Measurements from ENCODE around the gene DDX31.

Gene DDX31

DNA sequence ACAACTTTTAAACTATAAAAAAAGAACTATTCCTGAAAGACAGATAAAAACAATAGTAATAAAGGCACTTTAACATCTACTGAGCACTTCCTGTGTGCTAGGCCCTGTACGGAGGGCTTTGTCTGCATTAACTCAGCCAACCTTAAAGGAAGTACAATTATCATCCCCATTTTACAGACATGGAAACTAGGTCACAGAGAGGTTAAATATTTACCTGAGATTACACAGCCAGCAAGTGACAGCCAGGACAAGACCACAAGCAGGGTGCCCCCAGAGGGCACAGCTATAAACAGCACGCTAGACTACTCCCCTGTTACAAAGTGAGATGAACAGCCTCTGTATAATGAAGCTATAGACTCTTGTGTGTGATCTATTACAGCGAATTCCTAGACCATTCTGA, 25.5 kb downstream of the DDX31 start:
- Histone ChIP-seq H3K27me3 (no peaks in the 10 kb centered on the region), H3K36me3 (peaks cover 6% of the 10 kb centered on the region), H3K4me3 (ENCODE audit: low read depth in 1 of 2, low read length in 1 of 2) (no peak overlapping the region), H3K27ac (no peak overlapping the region), H3K9me3 (no peaks in the 10 kb centered on the region), H3K4me1 (ENCODE audit: control insufficient read depth in 1 of 2, insufficient read depth in 1 of 2, low read depth in 1 of 2, low read length in 1 of 2) (no peaks in the 10 kb centered on the region)
- TF ChIP-seq, protein P1, sequence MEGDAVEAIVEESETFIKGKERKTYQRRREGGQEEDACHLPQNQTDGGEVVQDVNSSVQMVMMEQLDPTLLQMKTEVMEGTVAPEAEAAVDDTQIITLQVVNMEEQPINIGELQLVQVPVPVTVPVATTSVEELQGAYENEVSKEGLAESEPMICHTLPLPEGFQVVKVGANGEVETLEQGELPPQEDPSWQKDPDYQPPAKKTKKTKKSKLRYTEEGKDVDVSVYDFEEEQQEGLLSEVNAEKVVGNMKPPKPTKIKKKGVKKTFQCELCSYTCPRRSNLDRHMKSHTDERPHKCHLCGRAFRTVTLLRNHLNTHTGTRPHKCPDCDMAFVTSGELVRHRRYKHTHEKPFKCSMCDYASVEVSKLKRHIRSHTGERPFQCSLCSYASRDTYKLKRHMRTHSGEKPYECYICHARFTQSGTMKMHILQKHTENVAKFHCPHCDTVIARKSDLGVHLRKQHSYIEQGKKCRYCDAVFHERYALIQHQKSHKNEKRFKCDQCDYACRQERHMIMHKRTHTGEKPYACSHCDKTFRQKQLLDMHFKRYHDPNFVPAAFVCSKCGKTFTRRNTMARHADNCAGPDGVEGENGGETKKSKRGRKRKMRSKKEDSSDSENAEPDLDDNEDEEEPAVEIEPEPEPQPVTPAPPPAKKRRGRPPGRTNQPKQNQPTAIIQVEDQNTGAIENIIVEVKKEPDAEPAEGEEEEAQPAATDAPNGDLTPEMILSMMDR (IDR thresholded peaks at IDR 0.05): no peak

DNA sequence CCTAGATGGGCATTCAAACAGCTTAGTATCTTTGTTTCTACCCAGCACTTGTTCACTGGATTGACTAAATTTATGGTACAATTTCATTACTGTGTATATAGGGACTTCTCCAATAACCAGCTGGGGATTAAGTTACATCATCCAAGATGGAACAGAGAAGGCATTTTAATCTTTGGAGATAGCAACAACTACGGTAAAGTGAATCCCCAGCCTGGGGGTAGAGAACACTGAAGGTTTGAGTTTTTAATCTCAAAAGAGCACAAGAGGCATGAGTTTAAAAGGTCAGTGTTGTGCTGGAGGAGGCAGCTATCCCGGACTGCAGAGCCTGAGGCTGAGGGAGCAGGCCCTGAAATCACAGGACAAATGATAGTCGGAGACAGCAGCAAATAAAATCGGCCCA, 28.6 kb downstream of the DDX31 start:
- H3K27ac ChIP-seq: no peak overlapping the region
- no peak overlapping the region for H3K4me3 ChIP-seq (ENCODE audit: low read depth in 1 of 2, low read length in 1 of 2)
- no peaks in the 10 kb centered on the region for H3K9me3 ChIP-seq
- H3K4me1 ChIP-seq (ENCODE audit: control insufficient read depth in 1 of 2, insufficient read depth in 1 of 2, low read depth in 1 of 2, low read length in 1 of 2): no peaks in the 10 kb centered on the region
- no peaks in the 10 kb centered on the region for H3K27me3 ChIP-seq
- TF ChIP-seq, protein P1 (IDR thresholded peaks at IDR 0.05): no peak
- H3K36me3 ChIP-seq: no peaks in the 10 kb centered on the region

DNA sequence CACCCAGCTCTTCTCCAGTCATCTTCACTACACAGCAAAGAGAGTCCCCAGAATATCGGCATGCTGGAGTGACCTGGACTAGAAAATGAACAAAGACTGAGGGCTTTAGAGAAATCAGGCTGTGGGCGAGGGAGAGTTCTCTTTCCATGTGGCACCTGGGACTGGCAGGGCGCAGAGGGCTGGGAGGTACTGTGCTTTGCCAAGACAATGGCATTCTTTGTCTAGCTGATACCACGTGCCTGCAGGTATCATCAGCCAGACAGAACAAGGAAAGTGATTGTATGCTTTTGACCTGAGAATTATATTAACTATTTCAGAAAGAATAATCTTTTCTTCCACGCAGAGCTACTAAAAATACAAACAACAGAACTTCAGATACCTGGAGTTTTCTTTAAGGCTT, 30.5 kb downstream of the DDX31 start:
- no peak overlapping the region for H3K4me3 ChIP-seq (ENCODE audit: low read depth in 1 of 2, low read length in 1 of 2)
- no peaks in the 10 kb centered on the region for H3K36me3 ChIP-seq
- no peaks in the 10 kb centered on the region for H3K4me1 ChIP-seq (ENCODE audit: control insufficient read depth in 1 of 2, insufficient read depth in 1 of 2, low read depth in 1 of 2, low read length in 1 of 2)
- H3K27me3 ChIP-seq: no peaks in the 10 kb centered on the region
- TF ChIP-seq, protein P1 (IDR thresholded peaks at IDR 0.05): no peak
- no peak overlapping the region for H3K27ac ChIP-seq
- no peaks in the 10 kb centered on the region for H3K9me3 ChIP-seq

GRCh38 chr9:132638240-132638639, 31.5 kb downstream of the DDX31 start:
- H3K36me3 ChIP-seq: no peaks in the 10 kb centered on the region

DNA sequence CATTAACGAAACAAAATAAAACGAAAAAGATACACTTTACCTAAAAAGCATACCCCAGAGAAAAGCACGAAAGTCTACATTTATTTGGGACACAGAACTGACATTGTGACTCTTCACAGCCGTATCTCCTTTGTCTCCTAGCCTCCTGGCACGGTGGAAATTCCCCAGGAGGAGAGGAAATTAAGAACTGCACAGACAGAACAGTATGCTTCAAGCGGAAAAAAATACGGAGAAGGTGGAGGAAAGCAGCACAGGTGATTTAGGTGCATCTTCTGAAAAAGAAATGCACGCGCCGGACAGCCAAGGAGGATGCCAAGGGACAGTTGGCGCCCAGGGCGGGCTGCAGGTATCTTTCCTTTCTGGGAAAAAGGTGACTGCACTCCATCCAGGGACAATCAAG, 32.0 kb downstream of the DDX31 start:
- H3K27ac ChIP-seq: no peak overlapping the region
- TF ChIP-seq, protein P1 (IDR thresholded peaks at IDR 0.05): no peak
- no peaks in the 10 kb centered on the region for H3K27me3 ChIP-seq
- no peaks in the 10 kb centered on the region for H3K36me3 ChIP-seq
- no peak overlapping the region for H3K4me3 ChIP-seq (ENCODE audit: low read depth in 1 of 2, low read length in 1 of 2)
- no peaks in the 10 kb centered on the region for H3K4me1 ChIP-seq (ENCODE audit: control insufficient read depth in 1 of 2, insufficient read depth in 1 of 2, low read depth in 1 of 2, low read length in 1 of 2)
- no peaks in the 10 kb centered on the region for H3K9me3 ChIP-seq

More at GRCh38 chr9:132638240-132638639, 31.5 kb downstream of the DDX31 start:
- H3K27ac ChIP-seq: no peak overlapping the region
- no peaks in the 10 kb centered on the region for H3K9me3 ChIP-seq
- TF ChIP-seq, protein P1 (IDR thresholded peaks at IDR 0.05): no peak
- H3K4me3 ChIP-seq (ENCODE audit: low read depth in 1 of 2, low read length in 1 of 2): no peak overlapping the region
- H3K4me1 ChIP-seq (ENCODE audit: control insufficient read depth in 1 of 2, insufficient read depth in 1 of 2, low read depth in 1 of 2, low read length in 1 of 2): no peaks in the 10 kb centered on the region
- H3K27me3 ChIP-seq: no peaks in the 10 kb centered on the region

GRCh38 chr9:132637351-132637750, 32.4 kb downstream of the DDX31 start:
- no peak overlapping the region for H3K4me3 ChIP-seq (ENCODE audit: low read depth in 1 of 2, low read length in 1 of 2)
- no peaks in the 10 kb centered on the region for H3K27me3 ChIP-seq
- no peaks in the 10 kb centered on the region for H3K9me3 ChIP-seq
- no peaks in the 10 kb centered on the region for H3K36me3 ChIP-seq
- no peaks in the 10 kb centered on the region for H3K4me1 ChIP-seq (ENCODE audit: control insufficient read depth in 1 of 2, insufficient read depth in 1 of 2, low read depth in 1 of 2, low read length in 1 of 2)
- TF ChIP-seq, protein P1 (IDR thresholded peaks at IDR 0.05): no peak
- H3K27ac ChIP-seq: no peak overlapping the region

All from neutrophil (primary cell).